HT1080 (cell line): Measurements from ENCODE around the gene WNT3A. TPM values are rescaled to one million over a fixed set of nuclear protein-coding genes. Genes with fewer than 3 reads are reported as not detected.
A peak's percentile ranks its signal among the peaks of the same experiment; 100 is the strongest.

Experiments
- DNase-seq: peaks from one replicate; pipeline ENCODE4 v3.0.0-alpha.2; 2015; ENCODE audit warnings: low read depth
- total RNA-seq: library from RNA; depleted of rRNA; stranded (reverse); fragments of >200 nt; shearing (Covaris generic); gene quantifications from 2 replicates; pipeline ENCODE4 v1.2.3, GENCODE V29; 2014

The WNT3A gene
- total RNA-seq, 1 experiment from 2014 or later = not detected

DNA sequence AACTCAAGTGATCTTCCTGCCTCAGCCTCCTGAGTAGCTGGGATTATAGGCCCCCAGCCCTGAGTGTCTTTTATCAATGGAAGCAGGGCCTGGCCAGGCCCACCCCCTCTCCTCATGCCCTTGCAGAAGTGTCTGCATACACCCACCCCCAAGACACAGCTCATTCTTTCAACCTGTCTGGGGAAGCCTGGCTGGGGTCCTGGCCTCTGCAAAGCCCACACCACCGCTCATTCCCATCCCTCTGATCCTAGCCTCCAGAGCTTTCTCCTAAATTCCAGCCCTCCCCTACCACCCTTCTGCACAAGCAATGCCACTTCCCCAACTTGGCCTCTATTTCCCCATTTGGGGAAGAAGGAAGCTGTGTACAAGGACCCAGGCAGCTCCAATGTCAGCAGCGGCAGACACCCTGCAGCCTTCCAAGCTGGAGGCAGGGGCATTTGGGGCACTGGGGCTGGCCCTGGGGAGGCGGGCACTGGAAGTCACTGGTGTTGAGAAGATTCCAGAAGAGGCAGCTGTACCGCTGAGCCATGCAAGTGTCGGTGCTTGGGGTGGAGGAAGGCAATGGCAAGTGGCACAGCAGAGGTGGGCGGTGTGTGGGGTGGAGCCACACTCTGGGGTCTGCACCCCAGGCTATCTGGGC lies 42.0 kb downstream of the WNT3A start:
- no peak for DNase-seq

DNA sequence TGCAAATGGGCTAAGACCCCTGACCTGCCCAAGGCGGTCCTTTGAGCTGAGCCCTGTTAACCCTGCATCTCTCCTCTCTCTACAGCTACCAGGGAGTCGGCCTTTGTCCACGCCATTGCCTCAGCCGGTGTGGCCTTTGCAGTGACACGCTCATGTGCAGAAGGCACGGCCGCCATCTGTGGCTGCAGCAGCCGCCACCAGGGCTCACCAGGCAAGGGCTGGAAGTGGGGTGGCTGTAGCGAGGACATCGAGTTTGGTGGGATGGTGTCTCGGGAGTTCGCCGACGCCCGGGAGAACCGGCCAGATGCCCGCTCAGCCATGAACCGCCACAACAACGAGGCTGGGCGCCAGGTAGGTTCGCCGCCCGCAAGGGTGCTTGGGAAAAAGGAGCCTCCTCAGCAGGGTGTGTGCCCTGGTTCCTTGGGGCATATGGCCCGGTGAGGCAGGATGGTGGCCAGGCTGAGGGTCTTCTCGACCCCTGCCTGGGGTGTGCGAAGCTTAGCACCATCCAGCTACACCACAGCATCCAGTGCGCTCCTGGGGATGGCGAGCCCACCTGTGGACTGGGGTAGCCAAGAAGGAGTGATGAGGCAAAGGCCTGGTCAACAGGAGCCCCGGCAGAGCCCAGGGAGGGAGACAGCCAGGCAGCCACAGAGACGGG lies 43.9 kb downstream of the WNT3A start:
- no peak for DNase-seq

DNA sequence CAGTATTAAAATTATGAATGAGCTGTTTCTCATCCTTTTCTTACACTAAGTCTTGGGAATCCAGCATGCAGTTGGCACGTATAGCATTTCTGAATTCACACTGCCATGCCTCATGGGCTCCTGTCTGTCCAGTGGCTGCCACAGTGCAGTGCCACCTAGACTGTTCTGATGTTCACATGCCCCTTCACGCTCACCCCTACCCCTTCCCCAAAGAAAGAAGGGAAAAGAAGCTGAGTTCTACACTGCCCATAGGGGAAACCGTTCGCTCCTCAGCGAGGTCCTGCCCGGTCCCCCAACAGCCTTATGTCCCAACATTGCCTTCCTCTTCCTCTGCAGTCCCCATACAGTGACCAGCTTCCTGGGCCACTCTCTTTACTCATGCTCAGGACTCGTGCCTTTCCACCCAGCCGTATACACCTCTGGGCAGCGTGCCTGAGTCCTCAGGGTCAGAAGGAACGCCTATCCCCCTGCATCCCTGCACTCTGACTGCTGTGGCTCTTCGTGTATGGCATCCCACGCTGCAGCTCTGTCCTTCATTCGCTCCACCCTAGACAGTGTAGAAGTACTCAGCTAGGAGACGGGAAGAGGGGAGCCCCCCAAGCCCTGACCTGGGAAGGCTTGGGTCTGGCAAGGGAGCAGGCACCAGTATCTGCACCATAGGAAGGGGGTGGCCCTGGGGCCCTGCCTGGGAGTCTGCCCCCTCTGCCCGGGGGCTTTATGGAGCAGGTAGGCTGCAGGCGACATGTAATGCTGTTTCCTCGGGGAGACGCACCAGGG lies 51.6 kb downstream of the WNT3A start:
- DNase-seq = no peak

DNA sequence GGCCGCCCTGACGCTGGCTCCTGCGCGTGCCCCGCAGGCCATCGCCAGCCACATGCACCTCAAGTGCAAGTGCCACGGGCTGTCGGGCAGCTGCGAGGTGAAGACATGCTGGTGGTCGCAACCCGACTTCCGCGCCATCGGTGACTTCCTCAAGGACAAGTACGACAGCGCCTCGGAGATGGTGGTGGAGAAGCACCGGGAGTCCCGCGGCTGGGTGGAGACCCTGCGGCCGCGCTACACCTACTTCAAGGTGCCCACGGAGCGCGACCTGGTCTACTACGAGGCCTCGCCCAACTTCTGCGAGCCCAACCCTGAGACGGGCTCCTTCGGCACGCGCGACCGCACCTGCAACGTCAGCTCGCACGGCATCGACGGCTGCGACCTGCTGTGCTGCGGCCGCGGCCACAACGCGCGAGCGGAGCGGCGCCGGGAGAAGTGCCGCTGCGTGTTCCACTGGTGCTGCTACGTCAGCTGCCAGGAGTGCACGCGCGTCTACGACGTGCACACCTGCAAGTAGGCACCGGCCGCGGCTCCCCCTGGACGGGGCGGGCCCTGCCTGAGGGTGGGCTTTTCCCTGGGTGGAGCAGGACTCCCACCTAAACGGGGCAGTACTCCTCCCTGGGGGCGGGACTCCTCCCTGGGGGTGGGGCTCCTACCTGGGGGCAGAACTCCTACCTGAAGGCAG lies 52.3 kb downstream of the WNT3A start:
- no peak for DNase-seq

DNA sequence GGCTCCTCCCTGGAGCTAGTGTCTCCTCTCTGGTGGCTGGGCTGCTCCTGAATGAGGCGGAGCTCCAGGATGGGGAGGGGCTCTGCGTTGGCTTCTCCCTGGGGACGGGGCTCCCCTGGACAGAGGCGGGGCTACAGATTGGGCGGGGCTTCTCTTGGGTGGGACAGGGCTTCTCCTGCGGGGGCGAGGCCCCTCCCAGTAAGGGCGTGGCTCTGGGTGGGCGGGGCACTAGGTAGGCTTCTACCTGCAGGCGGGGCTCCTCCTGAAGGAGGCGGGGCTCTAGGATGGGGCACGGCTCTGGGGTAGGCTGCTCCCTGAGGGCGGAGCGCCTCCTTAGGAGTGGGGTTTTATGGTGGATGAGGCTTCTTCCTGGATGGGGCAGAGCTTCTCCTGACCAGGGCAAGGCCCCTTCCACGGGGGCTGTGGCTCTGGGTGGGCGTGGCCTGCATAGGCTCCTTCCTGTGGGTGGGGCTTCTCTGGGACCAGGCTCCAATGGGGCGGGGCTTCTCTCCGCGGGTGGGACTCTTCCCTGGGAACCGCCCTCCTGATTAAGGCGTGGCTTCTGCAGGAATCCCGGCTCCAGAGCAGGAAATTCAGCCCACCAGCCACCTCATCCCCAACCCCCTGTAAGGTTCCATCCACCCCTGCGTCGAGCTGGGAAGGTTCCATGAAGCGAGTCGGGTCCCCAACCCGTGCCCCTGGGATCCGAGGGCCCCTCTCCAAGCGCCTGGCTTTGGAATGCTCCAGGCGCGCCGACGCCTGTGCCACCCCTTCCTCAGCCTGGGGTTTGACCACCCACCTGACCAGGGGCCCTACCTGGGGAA lies 53.0 kb downstream of the WNT3A start:
- peak; percentile 39 for DNase-seq

DNA sequence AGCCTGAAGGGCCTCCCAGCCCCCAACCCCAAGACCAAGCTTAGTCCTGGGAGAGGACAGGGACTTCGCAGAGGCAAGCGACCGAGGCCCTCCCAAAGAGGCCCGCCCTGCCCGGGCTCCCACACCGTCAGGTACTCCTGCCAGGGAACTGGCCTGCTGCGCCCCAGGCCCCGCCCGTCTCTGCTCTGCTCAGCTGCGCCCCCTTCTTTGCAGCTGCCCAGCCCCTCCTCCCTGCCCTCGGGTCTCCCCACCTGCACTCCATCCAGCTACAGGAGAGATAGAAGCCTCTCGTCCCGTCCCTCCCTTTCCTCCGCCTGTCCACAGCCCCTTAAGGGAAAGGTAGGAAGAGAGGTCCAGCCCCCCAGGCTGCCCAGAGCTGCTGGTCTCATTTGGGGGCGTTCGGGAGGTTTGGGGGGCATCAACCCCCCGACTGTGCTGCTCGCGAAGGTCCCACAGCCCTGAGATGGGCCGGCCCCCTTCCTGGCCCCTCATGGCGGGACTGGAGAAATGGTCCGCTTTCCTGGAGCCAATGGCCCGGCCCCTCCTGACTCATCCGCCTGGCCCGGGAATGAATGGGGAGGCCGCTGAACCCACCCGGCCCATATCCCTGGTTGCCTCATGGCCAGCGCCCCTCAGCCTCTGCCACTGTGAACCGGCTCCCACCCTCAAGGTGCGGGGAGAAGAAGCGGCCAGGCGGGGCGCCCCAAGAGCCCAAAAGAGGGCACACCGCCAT lies 53.8 kb downstream of the WNT3A start:
- no peak for DNase-seq

DNA sequence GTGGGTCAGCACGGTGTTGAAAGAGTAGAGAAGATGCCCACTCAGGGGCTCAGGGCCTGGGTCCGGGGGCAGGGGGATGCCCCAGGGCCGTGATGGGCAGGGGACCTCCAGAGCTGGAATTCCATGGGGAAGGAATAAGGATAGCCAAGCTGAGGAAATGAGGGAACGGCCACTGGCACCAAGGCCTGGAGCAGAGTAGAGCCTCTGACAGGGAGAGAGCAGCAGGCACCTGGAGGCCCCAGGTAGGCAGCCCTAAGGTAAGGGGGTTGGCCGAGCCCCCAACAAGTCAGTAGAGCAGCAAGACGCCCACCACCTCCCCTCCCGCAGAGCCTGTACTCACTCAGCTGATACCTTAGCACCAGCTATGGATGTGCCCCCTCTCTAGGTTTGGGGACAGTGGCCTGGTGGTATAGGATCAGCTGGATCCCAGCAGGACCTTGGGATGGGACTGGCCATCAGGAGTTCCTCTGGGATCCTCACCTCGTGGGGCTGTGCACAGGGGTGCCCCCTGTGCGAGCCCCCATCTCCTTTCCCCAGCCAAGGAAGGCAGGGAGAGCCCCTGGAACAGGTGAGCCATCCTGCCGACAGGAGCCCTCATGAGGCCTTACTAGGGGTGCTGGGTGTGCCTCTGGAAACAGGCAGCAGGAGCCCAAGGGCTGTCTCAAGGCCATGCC lies 54.8 kb downstream of the WNT3A start:
- no peak for DNase-seq

DNA sequence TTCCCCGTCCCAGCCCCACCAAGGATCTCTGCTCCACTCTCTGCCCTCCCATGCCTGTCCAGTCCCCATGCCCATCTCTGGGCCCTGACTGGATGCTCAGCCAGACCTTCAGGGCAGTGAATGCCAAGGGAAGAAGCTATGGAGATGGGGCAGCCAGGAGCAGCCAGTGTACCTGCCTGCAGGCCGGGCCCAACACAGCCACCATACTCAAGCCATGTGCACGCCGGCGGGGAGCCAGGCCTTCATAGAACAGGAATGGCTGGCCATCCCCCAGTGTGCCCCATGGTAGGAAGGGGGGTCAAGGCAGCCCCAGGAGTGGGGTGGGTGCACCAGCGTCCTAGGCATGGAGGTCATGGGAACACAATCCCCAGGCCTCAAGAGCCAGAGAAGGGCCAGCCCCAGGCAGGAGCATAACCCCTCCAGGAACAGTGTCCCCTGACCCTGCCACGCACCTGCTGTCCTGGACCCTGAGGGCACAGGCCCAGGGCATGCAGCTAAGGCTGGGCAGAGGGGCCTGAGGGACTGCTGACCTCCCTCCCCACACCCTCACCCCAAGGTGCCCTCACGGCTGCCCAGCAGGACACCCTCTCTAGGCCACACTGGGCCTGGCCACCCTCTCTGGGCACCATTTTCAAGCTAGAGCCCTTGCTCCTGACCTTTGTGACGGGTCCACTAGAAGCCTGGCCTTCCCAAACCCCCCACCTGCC lies 55.4 kb downstream of the WNT3A start:
- no peak for DNase-seq

DNA sequence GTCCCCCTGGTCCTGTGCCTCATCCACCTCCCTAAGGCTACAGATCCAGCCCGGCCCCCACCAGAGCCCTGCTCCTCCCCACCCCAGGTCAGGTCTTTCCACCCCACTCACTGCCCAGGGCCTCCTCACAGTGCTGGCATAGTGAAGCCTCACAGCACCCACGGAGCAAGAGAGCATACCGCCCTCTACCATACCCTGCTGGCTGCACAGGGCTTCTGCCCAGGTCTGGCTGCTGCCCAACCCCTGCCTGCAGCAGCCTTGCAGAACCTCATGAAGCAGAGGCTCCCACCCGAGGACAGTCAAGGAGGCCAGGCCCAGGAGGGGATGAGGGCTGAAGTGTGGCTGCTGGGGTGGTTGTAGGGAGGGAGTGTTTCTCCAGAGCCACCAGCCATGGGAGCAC lies 56.0 kb downstream of the WNT3A start:
- DNase-seq = no peak

DNA sequence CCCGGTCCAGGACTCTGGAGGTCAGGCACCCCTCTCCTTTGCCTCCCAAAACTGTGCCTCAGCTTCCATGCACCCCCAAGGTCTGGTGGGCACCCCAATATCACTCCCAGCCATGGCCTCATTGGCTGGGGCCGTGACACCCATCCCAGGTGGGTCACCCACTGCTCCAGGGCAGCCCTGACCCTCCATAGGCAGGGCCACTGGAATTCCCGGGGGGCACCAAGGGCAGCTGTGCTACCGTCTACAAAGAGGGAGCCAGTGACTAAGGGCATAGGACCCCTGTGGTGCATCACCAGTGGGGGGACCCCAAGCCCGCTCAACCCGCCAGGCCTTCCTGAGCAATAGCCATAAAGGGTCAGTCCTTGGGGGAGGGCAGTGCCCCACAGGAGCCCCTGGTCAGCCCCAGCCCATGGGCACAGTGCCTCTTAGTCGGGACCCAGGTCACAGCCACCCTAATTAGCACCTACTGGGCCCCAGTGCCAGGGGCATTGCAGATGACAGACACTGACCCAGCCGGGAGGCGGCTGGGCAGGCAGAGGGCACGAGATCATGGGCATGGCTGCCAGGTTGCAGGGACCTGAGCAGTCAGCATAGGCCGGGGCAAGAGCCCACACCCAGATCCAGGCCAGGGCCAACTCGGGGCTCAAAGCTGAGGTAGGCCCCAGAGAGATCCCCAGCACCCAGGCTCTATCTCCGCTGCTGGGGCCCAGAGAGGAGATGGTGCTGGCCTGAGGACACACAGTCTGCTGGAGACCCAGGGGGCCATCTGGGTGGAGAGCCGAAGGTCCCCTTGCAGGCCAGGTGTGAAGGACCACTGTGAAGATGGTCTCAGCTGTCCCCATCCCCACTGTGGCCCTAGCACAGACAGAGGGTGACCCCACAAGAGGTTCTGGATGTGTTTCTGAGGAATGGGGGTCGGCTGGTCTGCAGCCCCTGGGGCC lies 56.7 kb downstream of the WNT3A start:
- DNase-seq = no peak

DNA sequence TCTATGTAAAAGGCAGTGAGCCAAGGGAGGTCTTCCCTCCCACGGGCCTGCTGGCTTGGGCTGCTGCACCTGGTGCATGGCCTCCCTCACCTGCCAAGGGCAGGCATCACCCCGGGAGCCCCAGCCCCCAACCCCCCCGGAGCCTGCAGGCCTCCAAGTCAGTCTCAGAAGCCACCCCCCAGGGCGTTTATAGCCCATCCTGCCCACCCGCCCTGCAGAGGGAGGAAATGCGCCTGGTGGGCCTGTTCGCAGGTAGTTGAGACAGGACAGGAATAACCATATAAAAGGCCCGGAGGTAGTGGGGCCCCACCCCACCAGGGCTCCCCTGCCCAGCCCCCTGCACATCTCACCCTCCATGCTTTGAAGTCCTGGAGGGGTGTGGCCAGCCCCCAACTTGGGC lies 57.5 kb downstream of the WNT3A start:
- DNase-seq = no peak

DNA sequence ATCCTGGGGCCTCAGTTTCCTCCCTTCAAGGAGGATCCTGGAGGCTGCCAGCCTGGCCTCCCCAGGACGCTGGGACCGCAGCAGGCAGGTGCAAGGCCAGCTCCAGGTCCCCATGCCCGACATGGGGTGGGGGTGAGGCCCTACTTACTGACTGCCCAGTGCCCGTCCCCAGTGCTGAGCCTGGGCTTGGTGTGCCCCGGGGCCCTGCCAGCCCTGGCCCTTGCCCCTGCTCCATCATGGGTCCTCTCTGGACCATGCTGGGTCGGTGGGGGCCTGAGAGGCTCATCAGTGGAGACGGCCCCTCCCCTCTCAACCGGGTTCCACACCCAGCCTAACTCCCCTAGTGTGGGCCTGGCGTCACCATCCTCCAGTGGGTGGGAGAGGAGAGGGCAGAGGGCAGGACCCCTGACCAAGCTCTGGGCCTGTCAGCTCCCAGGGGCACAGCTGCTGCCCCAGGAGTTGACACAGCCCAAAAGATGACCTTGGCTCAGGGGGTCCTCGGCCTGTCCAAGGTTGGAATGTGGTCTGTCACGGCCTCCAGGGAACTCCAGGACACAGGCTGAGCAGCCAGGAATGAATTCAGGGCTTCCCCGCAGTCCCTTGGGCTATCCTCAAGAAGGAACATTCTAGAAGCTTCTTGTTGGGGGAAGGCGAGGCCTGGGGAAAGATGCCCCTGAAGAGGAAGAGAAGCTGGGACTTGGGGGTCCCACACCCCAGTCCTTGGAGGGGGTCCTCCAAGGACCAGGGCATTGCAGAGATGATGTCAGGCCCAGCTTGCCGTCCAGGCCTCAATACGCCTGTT lies 58.1 kb downstream of the WNT3A start:
- DNase-seq = no peak

DNA sequence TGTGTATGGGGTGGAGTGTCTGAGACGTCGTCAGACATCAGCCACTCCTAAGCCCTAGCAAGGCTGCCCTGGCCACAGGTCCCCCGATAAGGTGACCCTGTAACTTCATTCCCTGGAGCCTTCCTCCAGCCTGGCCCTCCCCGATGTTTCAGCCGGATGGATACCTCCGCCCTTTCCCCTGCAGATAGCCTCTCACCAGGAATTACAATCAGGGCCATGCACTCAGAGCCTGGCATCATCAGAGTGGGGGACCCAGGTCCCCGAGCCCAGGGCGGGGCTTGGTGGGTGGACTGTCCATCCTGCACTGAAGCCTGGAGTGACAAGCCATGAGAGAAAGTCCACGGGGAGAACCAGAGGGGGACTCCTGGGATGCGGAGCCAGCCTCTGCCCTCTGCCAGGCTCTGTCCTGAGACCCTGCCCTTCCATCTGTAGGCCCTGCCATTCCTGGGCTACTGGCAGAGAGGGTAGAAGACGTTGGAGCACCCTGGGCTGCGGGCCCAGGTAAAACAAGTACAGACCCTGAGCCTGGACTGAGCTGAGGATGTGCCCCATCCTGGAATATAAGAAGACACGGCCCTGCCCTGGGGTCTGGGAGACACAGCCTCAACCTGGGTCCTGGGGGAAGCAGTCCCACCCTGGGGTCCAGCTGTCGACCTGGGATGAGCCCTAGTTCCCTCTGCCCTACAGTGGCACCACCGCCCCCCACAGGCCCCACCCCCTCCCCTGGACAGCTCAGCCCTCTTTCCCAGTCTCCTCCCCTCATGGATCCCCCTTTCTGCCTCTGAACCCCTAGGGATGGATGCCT lies 58.9 kb downstream of the WNT3A start:
- no peak for DNase-seq

DNA sequence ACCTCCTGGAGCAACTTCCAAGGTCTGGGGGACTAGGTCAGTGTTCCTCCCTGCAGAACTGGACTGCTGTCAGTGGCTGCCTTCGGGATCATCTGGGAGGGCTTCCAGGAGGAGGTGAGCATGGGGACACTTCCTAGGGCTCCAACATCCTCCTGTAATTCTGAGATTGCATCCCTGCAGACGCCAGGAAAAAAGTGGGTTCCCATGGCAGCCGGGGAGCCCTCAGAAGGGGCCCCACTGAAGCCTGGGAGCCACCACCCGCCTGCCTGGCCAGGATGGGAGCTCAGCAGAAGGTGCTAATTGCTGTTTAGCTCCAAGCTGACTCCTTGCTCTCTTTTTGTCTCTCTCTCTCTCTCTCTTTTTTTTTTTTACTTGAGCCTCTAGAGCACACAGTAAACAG lies 59.6 kb downstream of the WNT3A start:
- no peak for DNase-seq

DNA sequence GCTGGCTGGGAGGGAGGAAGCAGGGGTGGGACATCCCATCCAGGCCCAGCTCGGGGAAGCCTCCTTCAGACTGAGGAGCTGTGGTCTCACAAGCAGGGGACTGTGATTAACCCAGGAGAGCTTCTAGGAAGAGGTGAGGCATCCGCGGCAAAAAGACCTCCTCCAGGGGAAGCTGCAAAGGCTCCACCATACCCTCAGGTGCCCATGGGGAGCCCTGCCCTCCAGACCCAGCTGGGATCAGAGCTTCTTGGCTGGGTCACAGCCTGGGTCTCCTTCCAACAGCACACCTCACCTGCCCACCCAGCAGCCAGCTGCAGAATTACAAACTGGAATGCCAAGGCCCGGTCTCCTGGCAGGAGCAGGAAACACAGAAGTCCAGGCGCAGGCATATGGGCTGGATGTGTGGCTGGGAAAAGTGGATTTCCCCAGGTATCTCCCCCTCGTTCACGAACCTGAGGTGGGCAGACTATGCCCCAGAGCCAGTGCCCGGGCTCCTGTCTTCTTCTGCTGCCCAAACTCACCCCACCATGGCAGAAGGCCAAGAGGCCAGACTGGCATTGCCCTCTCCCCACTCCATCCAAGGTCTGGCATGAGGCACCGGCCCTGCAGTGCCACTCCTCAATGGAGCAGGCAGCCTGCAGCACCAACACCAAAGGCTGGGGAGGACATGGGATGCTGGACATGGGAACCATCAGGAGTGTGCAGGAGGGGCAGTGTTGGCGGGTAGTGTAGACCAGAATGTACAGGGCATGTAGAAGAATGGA lies 60.3 kb downstream of the WNT3A start:
- DNase-seq = no peak

DNA sequence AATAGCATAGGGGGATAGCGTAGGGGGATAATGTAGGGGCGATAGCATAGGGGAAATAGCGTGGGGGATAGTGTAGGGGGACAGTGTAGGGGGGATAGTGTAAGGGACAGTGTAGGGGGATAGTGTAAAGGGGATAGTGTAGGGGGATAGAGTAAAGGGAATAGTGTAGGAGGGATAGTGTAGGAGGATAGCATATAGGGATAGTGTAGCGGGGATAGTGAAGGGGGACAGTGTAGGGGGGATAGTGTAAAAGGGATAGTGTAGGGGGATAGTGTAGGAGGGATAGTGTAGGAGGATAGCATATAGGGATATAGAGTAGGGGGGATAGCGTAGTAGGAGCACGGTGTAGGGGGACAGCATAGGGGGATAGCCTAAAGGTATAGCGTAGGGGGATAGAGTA lies 61.6 kb downstream of the WNT3A start:
- DNase-seq = no peak
